ENCODE measurements around the gene DIAPH2. TPM values are rescaled to one million over a fixed set of nuclear protein-coding genes. Genes with fewer than 3 reads are reported as not detected.
"Not testable (repeated sequence)": the region's sequence is repeated elsewhere in the genome, so short reads cannot be mapped to it uniquely, and the experiment has no call there.

DIAPH2 gene
- total RNA-seq, 3 donors from 2014 or later: 27.4 to 66.4 (median 30.8) TPM

DNA sequence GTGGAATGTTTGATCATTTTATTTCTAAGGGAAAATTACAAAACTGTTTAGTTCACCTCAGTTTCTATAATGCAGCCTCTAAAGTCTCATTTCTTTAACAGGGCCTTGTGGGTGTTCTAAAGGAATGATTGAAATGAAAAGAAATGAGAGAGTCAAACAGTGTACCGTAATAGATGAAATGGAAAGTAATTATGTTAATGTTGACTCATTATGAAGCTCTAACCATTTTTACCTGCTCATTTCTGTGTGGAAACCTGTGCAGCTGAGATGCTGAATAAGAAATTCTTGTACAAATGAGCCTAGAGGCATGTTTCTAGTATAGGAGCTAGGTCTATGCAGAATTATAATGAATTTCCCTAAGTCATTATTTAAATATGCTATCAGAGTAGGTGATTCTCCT, 153.9 kb downstream of the DIAPH2 start:
- TF ChIP-seq POLR2A (IDR thresholded peaks at IDR 0.05) (no peak), CTCF (IDR thresholded peaks at IDR 0.05) (no peak), POLR2AphosphoS5 (IDR thresholded peaks at IDR 0.05) (no peak)

GRCh38 chrX:96841325-96841724, 156.7 kb downstream of the DIAPH2 start:
- intact Hi-C loops (cut with DNase I; ENCODE audit: low total_unique reads): no loop called here
- DNase-seq (ENCODE audit: low spot score in 2 of 2): no peak
- no peak for TF ChIP-seq CTCF (IDR thresholded peaks at IDR 0.05)
- TF ChIP-seq POLR2AphosphoS5 (IDR thresholded peaks at IDR 0.05): no peak
- TF ChIP-seq POLR2A (IDR thresholded peaks at IDR 0.05): no peak
- Histone ChIP-seq H3K9me3 (no peaks in the 10 kb centered on the region), H3K4me1 (no peaks in the 10 kb centered on the region), H3K27ac (no peak overlapping the region), H3K36me3 (no peaks in the 10 kb centered on the region), H3K4me3 (no peak overlapping the region), H3K27me3 (peaks cover 0 to 10% of the 10 kb centered on the region in 2 donors)

More for the DNA sequence above, 153.9 kb downstream of the DIAPH2 start:
- Histone ChIP-seq H3K9me3 (no peaks in the 10 kb centered on the region), H3K4me3 (no peak overlapping the region), H3K27me3 (peaks cover 0 to 10% of the 10 kb centered on the region in 2 donors), H3K4me1 (no peaks in the 10 kb centered on the region), H3K27ac (no peak overlapping the region), H3K36me3 (no peaks in the 10 kb centered on the region)
- intact Hi-C loops (cut with DNase I; ENCODE audit: low total_unique reads): no loop called here
- no peak for DNase-seq (ENCODE audit: low spot score in 2 of 2)

- peaks cover 0 to 11% of the 10 kb centered on the region in 2 donors for H3K27me3 ChIP-seq
- H3K36me3 ChIP-seq; H3K9me3 ChIP-seq; intact Hi-C loops (cut with DNase I; ENCODE audit: low total_unique reads); H3K27ac ChIP-seq; H3K4me3 ChIP-seq; H3K4me1 ChIP-seq; DNase-seq (ENCODE audit: low spot score in 2 of 2): not testable (repeated sequence)
Measured at GRCh38 chrX:96841866-96842265, 157.2 kb downstream of the DIAPH2 start.

DNA sequence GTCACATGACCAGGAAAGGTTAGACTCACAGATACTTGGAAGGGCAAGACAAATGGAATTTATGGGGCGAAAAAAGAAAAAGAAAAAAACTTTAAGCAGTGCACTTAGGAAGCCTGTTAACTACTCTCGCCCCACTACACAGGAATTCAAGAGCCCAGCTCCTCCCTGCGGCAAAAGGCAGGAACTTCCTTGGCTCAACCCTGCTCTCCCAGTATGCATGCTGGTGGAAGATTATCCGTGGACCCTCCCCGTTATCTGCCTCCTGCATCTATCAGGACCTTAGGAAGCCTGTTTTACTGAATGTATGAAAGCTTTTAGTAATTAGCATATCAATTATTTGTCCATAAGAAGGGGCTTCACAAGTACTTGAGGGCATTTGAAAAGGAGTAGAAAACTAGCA, 158.9 kb downstream of the DIAPH2 start:
- H3K36me3 ChIP-seq: no peaks in the 10 kb centered on the region
- no peak overlapping the region for H3K4me3 ChIP-seq
- TF ChIP-seq POLR2AphosphoS5 (IDR thresholded peaks at IDR 0.05) (no peak), CTCF (IDR thresholded peaks at IDR 0.05) (no peak), POLR2A (IDR thresholded peaks at IDR 0.05) (no peak)
- H3K9me3 ChIP-seq: no peaks in the 10 kb centered on the region
- H3K27ac ChIP-seq: no peak overlapping the region
- H3K27me3 ChIP-seq: peaks cover 0 to 22% of the 10 kb centered on the region in 2 donors
- intact Hi-C loops (cut with DNase I; ENCODE audit: low total_unique reads): no loop called here
- H3K4me1 ChIP-seq: no peaks in the 10 kb centered on the region
- DNase-seq (ENCODE audit: low spot score in 2 of 2): no peak

DNA sequence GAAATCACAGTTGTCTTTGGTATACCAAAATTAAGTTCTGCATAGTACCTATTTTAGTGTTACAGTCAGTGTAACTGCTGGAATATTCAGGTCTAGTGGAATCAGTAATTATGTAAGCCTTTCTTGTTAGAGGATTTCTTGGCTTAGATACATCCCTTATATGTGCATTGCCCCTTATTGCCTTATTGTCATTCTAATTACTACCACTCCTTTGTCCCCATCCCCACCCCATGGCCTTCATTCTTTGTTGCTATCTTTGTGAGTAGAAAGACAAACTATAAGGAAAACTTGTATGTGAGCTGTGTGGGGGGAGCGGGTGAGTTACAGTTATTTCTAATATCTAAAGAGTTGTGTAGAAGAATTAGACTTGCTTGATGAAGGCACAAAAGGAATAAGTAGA, 162.2 kb downstream of the DIAPH2 start:
- Histone ChIP-seq H3K4me3 (no peak overlapping the region), H3K4me1 (no peaks in the 10 kb centered on the region), H3K36me3 (no peaks in the 10 kb centered on the region), H3K27me3 (peaks cover 0 to 34% of the 10 kb centered on the region in 2 donors), H3K27ac (no peak overlapping the region), H3K9me3 (no peaks in the 10 kb centered on the region)
- intact Hi-C loops (cut with DNase I; ENCODE audit: low total_unique reads): no loop called here
- no peak for TF ChIP-seq CTCF (IDR thresholded peaks at IDR 0.05)
- no peak for TF ChIP-seq POLR2A (IDR thresholded peaks at IDR 0.05)
- no peak for TF ChIP-seq POLR2AphosphoS5 (IDR thresholded peaks at IDR 0.05)
- no peak for DNase-seq (ENCODE audit: low spot score in 2 of 2)

GRCh38 chrX:96859422-96859821, 174.8 kb downstream of the DIAPH2 start:
- H3K27me3 ChIP-seq; H3K4me3 ChIP-seq; H3K4me1 ChIP-seq; DNase-seq (ENCODE audit: low spot score in 2 of 2); H3K36me3 ChIP-seq; H3K27ac ChIP-seq; H3K9me3 ChIP-seq: not testable (repeated sequence)
- intact Hi-C loops (cut with DNase I; ENCODE audit: low total_unique reads): loop anchor here (5.0 kb wide), 1 partner anchor 468 kb away; no protein-coding TSS in a partner anchor

Data from breast epithelium (tissue), 4 donors.